HG02938 (cell line): ENCODE results near the gene AGXT.
A peak's percentile ranks its signal among the peaks of the same experiment; 100 is the strongest.

Source experiments
- ATAC-seq: cut with Tn5 transposase; IDR thresholded peaks from one replicate; pipeline ENCODE4 v1.9.1; 2021; ENCODE audit warnings: mild to moderate bottlenecking, moderate library complexity; ENCODE audit not compliant: unreplicated experiment

AGXT gene

DNA sequence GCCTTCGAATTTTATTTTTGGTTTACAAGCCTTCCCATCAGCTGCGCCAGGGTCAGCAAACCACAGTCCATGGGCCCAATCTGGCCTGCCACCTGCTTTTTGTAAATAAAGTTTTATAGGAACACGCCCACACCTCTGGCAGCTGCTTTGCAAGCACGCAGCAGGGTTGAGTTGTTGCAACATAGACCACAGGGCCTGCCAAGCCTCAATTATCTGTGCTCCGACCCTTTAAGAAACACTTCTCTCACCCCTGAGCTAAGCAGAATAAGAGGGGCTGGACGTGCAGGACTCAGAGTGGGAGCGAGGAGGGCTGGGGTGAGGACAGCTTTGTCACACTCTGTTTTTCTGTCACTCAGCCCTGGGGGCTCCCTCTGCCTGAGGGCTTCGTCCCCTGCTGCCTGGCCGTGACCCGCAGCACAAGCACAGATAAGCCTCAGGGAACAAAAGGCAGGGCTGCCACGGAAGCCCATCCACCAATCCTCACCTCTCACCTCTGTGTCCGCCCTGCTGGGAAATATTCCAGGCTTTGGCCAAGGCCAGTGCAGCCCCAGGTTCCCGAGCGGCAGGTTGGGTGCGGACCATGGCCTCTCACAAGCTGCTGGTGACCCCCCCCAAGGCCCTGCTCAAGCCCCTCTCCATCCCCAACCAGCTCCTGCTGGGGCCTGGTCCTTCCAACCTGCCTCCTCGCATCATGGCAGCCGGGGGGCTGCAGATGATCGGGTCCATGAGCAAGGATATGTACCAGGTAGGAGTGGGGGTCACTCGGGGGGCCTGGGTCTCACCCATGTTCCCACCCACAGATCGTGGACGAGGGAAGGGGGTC, at the start of gene AGXT:
TSS of gene AGXT (plus strand) at position 539 of the 823 bp plus-strand sequence. CDS start at position 581, 42 bp downstream.
- ATAC-seq = no peak

GRCh38 chr2:240819126-240819857, 49.3 kb upstream of the AGXT start:
- no peak for ATAC-seq

- no peak for ATAC-seq
These were observed 48.6 kb upstream of the AGXT start, which contains the start of gene KIF1A for GRCh38 chr2:240819858-240820606. Gene KIF1A, minus strand, starts transcription at chr2:240820219. Its CDS starts 22,467 bp downstream, at chr2:240797752.

- no peak for ATAC-seq
These were observed 47.8 kb upstream of the AGXT start for GRCh38 chr2:240820607-240821428.

DNA sequence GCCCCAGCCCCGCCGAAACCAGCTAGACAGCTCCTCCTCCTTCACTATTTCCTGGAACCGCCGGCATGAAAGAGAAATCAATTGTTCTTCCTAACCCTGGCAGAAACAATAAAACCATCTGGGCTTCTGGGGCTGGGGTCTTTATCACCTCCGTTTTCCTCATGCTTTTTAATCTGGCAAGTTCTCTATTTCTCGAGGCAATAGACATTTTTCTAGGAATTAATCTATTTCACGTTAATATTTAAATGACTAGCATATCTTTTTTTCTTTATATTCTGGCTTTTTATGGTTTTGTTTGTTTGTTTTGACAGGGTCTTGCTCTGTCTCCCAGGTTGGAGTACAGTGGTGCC, 47.2 kb upstream of the AGXT start:
- ATAC-seq = no peak

- ATAC-seq = no peak
These were observed 46.3 kb upstream of the AGXT start for GRCh38 chr2:240822280-240822847.

DNA sequence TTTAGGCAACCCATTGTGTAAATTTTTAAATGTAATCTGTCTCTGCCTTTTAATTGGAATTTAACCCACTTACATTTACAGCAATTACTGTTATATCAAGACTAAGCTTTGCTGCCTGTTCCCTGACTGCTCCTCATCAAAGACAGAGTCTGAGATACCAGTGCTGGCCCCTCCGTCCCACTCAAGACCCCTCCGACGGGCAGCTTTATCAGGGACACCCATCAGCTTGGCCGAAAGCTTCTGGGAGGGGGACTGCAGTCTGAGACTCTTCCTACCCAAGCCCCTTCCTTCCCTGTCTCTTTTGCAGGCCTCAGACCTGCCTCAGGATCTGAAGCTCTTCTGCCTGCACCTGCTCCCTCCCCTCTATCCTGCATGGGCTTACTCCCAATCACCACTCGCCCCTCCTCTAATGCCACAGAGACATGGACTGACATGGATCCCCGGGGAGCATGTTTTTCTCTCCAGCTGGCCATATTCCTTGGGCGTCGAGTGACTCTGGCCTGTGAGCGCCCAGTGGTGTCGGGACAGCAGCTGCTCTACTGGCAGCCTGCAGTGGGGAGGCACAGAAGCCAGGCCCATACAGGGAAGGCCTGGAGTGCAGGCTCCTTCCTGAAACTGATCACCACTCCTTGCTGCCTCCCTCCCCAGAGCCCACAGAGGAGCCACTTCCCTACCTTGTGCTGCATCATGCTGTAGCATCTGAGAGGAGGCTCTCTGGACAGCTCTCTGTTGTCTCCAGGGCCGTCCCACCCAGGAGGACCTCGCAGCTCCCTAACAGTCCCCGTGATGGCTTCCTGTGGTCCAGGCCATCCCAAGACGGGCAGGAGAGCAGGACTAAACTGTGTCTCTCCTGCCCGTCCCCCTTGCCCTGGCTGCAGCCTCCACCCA, 44.9 kb upstream of the AGXT start:
- no peak for ATAC-seq

DNA sequence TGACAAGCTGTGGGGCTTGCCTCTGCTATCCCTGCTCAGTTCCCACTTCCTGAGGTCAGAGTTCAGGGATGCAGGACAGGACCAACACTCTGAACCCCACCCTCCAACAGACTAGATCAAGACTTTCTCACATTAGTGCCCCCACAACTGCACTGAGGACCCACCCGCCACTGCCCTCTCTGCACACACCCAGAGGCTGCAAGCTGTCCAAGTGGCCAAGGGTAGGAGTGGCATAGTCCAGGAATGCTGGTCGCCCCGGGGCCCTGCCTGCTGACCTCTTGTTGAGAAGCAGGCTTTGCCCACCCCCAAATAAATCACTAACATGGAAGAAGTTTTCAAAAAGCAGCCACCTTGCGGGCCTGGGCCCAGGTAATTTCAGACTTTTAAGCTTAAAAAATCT, 43.1 kb upstream of the AGXT start:
- no peak for ATAC-seq

DNA sequence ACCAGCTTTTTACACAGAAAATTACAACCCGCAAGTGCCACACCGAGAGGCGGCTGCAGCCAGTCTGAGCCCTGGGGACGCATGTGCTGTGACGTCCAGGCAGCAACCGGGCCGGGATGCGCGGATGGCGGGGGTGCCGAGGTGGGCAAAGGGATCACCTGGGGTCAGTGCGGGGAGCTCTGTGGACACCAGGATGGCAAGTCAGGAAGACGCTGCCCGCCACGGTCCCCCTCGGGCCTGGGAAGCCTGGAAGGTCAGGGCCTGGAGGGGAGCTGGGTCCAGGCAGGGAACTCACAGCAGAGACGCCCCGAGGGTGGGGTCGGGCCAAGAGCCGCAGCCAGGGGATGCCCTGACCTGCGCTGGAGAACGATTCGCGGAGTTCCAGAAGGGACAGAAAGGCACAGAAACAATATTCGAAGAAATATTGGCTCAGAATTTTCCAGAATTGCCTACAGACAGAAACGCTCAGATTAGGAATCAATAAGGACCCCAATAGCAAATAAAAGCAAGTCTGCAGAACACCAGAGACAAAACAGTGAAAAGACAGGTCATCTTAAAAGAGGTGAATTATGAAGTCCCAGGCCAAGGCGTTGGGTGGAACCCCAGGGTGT, 36.9 kb upstream of the AGXT start:
- no peak for ATAC-seq

GRCh38 chr2:240832205-240832727, 36.4 kb upstream of the AGXT start:
- peak; percentile 80 for ATAC-seq

GRCh38 chr2:240832921-240833494, 35.6 kb upstream of the AGXT start:
- no peak for ATAC-seq

- no peak for ATAC-seq
These were observed 34.8 kb upstream of the AGXT start for GRCh38 chr2:240833724-240834285.

DNA sequence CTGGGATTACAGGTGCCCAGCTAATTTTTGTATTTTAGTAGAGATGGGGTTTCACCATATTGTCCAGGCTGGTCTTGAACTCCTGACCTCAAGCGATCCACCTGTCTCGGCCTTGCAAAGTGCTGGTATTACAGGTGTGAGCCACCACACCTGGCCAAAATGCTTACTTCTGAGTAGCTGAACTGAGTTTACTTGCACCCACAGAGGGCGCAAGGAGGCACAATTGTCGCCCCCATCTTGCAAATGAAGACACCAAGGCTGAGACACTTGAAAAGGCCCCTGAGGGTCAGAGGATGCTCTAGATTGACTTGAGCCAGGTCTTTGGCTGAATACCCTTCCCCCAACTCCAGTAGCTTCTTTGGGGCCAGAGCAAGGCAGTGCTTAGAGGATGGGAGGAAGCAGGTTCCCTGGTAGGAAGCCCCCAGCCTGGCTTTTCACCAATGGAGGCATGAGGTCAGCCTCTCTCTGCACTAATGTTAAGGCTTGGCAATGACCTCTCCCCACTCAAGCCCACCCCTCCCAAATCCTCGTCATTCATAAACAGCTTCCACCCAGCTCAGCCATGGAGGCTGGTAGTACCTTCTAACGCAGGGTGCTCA, 34.1 kb upstream of the AGXT start:
- ATAC-seq = no peak

DNA sequence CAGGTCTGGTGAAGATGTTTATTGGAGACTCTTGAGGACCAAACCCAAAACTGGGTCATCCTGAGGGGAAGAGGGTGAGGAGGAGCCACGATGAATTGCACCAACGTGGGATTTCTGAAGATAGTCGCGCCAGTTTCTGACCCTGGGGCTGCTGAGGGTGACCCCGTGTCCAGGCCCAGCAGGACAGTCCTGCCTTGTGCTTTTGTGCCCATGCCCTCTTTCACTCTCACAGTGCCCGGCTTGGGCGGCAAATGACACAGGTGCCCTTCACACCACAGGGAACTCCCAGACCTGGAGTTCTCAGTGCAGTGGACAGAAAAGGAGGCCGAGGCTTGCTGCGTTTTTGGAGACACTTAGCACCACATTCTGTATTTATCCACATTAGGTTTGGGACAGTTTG, 33.1 kb upstream of the AGXT start:
- no peak for ATAC-seq

GRCh38 chr2:240836781-240837467, 31.7 kb upstream of the AGXT start:
- no peak for ATAC-seq

DNA sequence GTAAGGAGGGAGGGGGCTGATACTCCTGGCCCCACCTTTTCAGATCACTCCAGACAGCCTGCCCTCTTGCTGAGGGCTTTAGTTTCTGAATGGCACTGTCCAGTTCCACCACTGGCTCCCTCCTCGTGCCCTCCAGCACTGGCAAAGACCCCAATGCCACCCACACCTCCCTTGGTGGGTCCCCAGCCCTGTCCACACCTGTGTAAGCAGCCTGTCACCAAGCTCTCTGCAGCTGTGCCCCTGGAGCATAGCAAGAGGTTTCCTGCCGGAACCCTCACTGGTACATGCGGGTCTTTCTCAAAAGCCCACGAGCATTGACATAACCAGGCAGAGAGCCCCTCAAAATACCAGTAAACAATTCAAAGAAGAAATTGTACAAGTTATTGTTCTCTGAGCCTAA, 31.0 kb upstream of the AGXT start:
- no peak for ATAC-seq
